ENCODE measurements around the gene GALNT10.

Gene GALNT10

DNA sequence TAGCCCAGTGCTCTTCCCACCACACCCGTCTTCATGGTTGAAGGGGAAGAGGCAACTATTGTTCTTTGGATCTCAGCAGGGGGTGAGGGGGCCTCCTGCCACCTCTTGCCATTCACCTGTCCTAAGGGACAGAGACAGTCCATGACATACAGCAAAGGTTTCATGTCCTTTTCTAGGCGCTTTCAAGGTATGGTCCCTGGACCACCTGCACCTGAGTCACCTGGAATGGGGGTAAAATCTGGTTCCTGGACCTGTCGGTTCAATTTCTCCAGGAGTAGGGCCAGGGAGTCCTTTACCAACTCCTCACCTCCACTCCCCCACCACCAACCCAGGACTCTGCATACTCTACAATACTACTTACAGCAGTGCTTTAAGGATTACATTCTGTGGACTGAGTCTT is 221.8 kb downstream of the GALNT10 start:
- no peak for DNase-seq

DNA sequence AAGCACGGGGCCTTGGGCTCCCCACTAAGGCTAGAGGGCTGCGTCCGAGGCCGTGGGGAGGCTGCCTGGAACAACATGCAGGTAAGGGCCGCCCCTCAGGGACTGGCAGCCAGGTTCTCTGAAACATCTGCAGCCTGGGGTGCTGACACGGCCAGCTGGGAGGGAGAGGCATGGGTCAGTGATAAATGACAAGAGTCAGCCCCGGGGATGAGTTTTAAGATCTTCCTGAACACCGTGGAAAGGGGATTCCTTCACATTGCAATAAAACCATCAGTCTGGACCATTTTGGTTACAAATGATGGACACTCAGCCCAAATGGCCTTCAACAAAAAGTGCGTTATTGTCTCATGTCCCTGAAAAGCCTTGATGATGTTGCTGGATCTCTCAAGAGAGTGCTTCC is 222.4 kb downstream of the GALNT10 start:
- DNase-seq, result no peak

DNA sequence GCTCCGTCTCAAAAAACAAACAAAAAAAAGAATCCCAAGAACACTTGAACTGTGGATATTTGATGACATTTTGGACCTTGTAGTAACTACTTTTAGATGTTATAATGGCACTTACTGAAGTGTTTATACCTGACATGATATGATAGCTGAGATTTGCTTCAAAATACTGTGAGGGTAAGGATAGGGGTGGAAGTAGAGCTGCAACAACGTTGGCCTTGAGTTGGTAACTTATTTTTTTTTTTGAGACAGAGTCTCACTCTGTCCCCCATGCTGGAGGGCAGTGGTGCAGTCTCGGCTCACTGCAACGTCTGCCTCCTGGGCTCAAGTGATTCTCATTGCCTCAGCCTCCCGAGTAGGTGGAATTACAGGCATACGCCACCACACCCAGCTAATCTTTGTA is 224.6 kb downstream of the GALNT10 start:
- no peak for DNase-seq

GRCh38 chr5:154418344-154418820 is 227.8 kb downstream of the GALNT10 start:
- no peak for DNase-seq

GRCh38 chr5:154419236-154419635 is 228.7 kb downstream of the GALNT10 start:
- DNase-seq, result no peak

DNA sequence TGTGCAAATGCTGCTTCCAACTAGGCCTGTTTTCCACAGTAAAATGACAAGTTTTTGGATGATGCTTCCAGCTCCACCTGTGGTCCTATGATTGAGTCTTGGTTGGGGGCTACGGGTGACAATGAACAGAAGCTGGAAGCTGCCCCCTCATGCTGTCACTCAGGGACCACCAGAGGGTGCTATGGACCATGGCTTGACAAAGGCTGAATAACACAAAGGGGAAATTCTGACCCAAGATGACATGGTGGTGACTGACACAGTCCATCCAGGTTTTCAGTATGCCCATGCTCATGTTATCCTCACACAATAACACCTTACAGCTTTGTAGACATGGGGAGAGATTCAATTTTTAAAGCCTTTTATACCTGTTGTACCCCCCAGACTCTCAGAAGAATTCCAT is 231.3 kb downstream of the GALNT10 start:
- DNase-seq, result no peak

GRCh38 chr5:154422298-154422697 is 231.8 kb downstream of the GALNT10 start:
- DNase-seq, result no peak

- DNase-seq, result no peak
These were observed 237.7 kb downstream of the GALNT10 start for GRCh38 chr5:154428208-154428607.

GRCh38 chr5:154429341-154429740 is 238.8 kb downstream of the GALNT10 start:
- no peak for DNase-seq

DNA sequence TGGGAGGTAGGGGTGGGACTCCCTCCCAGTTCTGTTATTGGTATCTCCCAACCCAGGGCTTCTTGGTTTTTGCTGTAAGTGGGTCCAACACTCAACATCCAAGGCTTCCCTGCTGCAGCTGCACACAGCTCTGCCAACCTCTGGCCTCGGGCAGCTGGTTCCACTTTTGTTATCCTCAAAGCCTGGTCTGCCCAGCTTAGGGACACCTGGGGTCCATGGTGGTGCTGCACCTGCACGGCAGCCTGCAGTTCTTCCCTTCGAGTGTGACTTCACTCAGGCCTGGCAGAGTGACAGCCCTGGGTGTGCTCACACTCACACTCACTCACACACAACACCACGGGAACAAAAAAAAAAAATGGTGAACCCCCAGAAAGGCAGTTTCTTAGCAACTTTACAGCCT is 239.9 kb downstream of the GALNT10 start:
- DNase-seq, result no peak

GRCh38 chr5:154430961-154431630 is 240.6 kb downstream of the GALNT10 start:
- DNase-seq, result no peak

DNA sequence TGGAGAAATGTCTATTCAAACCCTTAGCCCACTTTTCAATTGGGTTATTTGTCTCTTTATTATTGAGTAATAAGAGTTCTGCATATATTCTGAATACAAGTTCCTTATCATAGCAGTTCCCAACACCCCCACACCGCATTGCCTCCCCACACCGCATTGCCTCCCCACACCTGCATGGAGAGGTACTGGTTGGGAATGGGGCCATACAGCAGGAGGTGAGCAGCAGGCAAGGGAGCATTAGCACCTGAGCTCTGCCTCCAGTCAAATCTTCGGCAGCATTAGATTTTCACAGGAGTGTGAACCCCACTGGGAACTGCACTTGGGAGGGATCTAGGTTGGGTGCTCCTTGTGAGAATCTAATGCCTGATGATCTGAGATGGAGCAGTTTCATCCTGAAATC is 244.7 kb downstream of the GALNT10 start:
- DNase-seq, result no peak

DNA sequence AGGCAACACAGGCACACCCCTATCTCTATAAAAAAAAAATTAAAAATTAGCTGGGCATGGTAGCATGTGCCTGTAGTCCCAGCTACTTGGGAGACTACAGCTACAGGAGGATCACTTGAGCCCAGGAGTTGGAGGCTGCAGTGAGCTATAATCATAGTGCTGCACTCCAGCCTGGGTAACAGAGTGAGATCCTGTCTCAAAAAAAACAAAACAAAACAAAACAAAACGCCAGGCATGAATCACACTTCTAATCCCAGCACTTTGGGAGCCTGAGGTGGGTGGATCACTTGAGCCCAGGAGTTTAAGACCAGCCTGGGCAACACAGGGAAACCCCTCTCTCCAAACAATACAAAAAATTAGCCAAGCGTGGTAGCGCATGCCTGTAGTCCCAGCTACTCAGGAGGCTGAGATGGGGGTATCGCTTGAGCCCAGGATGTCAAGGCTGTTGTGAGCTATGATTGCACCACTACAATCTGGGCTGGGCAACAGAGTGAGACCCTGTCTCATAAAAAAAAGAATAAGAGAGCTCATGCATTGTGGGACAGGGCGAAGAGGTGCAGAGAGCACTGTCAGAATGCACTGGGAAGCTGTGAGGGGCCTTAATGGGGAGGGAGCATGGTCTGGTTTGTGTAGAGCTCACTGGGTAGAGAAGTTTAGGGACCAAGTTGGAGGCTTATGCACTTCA is 246.9 kb downstream of the GALNT10 start:
- no peak for DNase-seq

DNA sequence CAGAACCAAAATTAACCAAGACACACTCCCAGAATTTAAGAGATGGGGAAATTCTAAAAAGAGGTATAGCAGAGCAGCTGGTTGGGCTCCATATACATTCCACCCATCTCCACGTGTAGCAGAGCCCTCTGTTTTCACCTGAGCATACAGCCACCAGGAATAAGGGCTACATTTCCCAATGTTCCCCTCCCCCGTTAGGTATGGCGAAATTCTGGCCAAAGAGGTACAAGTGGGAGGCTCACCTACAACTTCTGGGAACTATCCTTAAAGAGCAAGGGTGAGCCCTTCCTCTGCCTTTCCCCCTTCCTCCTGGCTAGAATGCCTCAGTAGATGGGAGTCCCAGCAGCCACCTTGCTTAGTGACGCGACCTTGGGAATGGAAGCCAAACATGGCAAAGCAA is 250.0 kb downstream of the GALNT10 start:
- no peak for DNase-seq

GRCh38 chr5:154442801-154443200 is 252.3 kb downstream of the GALNT10 start:
- no peak for DNase-seq

DNA sequence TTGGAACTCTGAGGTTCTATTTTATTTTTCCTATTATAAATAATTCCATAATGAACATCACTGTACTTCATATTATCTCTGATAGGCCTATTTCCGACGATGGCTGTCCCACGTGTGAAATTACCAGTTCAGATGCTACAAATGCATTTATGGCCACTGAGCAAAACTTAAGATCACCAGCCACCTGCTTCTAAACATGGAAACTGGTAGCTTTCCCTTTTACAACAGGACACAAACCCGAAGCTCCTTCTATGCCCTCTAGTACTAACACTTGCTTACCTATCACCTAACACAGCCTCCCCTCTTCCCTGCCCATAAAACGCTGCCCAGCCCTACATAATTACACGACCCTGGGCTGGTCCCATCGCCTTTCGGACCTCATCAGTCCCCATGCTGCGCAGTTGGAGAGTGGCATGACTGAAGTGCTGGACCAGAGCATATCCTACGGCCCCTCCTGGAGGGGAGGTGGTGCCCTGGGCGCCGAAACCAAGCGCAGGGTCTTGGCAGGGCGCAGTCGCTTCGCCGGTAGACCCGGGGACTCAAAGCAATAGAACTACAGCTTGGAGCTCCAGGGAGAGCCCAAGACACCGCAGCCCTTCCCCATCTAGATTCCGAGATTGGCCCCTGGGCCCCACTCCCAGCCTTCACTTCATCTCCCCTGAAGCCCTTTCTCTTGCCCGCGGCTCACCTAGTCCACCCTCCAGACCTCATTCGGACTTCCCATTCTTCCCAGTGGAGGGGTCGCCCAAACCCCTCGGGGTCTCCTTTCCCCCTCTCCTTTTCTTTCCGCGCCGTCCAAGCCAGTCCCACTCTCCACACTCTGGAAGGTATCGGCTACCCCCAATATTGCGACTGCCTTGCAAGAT is 254.3 kb downstream of the GALNT10 start:
- peak in 1 of 2 donors; percentile 7 for DNase-seq

DNA sequence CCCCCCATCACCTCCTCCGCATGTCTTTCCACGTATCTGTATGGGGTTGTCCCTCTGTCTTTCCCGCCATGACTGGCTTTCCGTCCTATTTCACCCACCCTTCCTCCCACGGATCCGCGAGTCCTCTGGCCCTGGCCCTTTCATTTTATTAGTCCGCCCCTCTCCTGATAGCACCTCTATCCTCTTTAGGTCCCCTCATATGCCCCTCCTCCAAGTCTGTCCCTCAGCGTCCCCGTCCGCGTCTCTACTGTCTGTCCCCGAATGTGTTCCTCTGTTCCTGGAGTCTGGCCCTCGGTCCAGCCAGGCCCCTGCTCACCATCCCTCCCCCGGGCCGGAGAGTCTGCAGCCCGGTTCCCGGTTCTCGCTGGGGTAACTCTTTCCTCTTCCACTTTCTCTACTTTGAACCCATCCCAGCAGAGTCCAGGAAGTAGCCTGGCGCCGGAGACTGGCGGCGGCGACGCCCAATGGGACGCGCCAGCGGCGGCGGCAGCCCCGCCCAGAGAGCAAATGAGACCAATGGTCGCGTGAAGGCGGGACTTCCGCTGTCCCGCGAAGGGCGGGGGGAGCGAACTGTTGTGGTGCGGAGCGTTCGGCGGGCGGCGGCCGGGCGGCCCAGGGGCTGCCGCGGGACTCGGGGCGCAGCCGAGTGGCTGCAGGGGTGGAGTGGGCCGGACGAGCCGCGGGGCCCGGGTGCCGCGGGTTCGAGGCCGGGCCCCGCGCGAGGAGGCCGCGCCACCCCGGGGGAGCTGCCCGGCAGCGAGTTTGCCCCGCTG is 255.1 kb downstream of the GALNT10 start, which contains the start of gene SAP30L:
TSS of gene SAP30L (plus strand) at position 576 of the 773 bp plus-strand sequence. CDS start 608 bp downstream, outside the sequence.
- DNase-seq, result peak; percentile 94 to 95

DNA sequence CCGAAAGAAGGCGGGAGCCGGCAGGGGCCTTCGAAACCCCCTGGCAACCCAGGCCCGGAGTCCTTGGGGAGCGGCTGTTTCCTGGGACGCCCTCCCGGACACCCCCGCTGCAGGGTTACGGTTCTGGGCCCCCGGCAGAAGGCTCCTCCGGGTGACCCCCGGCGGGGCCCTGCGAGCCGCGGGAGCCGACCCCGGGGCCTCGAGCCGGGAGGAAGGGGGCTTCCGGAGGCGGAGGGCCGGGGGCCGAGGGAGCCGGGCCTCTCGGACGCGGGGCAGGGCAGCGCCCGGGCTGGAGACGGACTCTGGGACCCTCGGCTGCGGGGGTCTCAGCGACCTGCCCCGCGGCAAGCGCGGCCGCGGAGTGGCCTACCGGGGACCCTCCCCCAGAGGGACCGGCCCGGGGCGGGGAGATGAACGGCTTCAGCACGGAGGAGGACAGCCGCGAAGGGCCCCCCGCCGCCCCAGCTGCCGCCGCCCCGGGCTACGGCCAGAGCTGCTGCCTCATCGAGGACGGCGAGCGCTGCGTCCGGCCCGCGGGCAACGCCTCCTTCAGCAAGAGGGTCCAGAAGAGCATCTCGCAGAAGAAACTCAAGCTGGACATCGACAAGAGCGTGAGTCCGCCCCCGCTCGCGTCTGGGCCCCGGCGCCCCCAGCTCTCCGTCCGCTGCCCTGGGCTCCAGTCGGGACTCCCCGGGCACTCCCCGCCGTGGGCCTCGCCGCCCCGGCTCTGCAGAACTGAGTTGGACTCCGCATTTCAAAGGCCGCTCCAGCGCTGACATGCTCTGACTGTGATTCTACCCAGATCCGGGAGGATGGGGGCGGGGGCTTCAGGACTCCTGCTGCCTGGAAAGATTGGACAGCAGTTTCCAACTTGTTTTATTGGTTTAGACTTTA is 255.9 kb downstream of the GALNT10 start:
- peak; percentile 10 to 18 for DNase-seq

- no peak for DNase-seq
These were observed 256.7 kb downstream of the GALNT10 start for GRCh38 chr5:154447089-154447725.

DNA sequence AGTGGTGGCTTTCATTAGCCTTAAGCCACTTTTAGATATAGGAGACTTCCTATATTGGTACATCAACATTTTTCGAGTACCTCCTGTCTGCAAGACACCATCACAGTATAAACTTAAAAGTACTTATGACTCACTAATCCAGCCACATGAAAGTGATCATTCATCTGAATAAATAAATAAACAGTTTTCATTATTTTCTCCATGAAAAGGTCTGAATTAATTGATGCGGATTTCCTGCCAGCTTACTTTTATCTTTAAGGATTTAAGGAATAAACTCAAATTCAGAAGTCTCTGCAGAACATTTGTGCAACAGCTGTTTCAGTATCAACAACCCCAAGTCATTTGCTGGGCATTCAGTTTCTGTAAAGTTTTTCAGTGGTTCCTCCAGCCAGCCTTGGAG is 259.3 kb downstream of the GALNT10 start:
- no peak for DNase-seq

DNA sequence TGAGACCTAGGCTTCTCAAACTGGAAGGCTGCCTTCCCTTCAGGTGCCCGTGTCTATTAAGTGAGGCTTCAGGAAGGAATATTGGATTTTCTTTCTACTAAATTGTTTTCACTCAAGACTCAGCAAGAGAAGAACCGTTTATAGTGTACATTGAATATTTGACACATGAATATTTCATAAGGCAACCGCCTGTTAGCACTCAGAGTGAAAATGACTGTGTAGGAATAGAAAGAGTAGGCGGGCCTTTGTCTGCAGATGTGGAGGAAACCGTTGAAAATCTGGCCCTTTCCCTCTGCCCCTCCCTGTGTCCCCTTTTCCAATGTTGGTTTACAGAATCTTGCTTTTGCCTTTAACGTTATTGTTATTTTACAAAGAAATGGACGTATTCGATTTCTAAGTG is 261.4 kb downstream of the GALNT10 start:
- DNase-seq, result no peak

Data from stimulated activated CD4-positive, alpha-beta T cell treated with anti-CD3 and anti-CD28 coated beads, Interleukin-2, amount 100 ng/mL, for 48 hours (primary cell).